KBM-7 (cell line): Measurements from ENCODE around the gene MDM1.
A peak's percentile ranks its signal among the peaks of the same experiment; 100 is the strongest.

ENCODE experiments used
- DNase-seq: peaks from one replicate; pipeline ENCODE4 v3.0.0-alpha.2; 2015
- in situ Hi-C: fragments of 300-500 bp; cut with MboI; formaldehyde crosslinking; loops from 2 replicates; pipeline ENCODE4 v1.14.3; 2020; ENCODE audit warnings: low sequenced_read_pairs, low pct_unique_long_range_greater_than_20kb, mixed read lengths

The MDM1 gene

GRCh38 chr12:68331500-68331868, 678 bp downstream of the MDM1 start:
- in situ Hi-C loops, result no loop called here
- DNase-seq, result no peak

DNA sequence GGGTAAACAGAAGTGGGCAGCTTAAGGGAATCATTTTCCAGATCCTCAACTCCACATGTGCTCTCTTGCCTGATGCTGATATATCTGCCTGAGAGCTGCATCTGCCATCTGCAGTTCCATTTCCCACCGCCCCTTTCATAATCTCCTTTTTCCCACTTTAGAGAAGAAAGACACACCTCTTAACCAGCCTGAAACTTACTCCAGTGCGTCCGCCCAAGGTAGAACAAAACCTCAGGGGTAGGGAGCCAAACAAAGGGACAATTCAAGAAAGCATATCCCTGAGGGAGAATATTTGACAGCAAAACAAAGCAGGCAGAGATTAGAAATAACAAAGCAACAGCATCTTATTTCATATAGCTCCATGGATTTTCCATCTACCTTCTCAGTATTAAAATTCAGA, 4.3 kb downstream of the MDM1 start:
- DNase-seq, result no peak
- in situ Hi-C loops, result no loop called here

- DNase-seq, result no peak
- in situ Hi-C loops, result no loop called here
Measured at GRCh38 chr12:68326716-68327115, 5.4 kb downstream of the MDM1 start.

DNA sequence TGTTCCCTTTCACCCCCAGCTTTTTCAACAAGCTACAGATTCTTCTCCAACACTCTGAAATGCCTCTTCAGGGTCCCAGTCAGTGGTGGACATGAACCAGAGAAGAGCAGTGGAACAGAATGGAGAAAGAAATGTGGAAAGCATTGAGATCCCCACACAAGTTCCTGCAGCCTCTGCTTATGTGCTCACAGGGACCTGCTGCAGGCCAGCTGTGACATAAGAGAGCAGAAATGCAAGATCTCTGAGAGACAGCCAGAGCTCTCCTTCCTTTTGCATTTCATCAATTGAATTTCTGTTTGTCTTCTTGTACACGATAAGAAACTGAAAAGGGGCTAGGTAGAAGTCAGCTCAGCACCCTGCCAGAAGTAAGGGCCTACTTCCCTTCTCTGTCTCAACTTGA, 6.2 kb downstream of the MDM1 start:
- no peak for DNase-seq
- in situ Hi-C loops, result no loop called here

DNA sequence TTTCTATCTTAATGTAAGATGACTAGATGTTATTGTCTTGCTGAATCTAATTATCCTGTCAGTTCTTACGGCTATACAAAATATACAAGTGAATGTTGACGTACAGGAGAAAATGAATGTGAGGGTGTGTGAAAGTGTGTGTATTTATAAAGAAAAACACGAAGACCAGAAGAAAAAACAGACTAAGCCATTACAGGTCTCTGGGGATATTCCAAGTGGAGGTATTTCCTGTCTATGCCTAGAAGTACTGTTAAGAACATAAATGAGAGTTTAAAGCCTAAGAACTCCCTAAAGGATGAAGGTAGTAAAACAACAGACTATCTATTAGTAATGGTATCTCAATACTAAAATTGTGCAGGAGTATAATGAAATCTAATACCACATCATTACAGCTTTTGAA, 7.6 kb downstream of the MDM1 start:
- no peak for DNase-seq
- in situ Hi-C loops, result no loop called here

DNA sequence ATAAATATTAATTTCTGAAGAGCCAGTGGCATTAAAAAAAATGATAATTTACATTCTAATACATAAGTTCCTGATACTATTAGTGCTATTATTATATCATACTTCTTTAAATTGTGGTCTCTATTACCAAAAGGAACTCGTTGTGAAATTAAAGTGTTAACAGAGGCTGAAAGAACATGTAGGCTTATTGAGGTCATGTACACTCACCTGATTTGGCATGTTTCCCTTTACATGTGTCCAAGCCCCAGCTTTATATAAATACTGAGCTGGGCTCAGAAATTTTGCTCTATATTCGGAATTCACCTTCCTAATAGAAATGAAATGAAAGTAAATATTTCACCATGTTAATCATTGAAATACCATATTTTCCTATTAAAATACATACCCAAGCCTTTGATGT, 11.0 kb downstream of the MDM1 start:
- in situ Hi-C loops, result no loop called here
- no peak for DNase-seq

GRCh38 chr12:68319988-68320623, 12.1 kb downstream of the MDM1 start:
- in situ Hi-C loops, result no loop called here
- DNase-seq, result no peak

- in situ Hi-C loops, result no loop called here
- DNase-seq, result peak; percentile 47
Measured at GRCh38 chr12:68317047-68317667, 15.0 kb downstream of the MDM1 start.

GRCh38 chr12:68310370-68310769, 21.8 kb downstream of the MDM1 start:
- DNase-seq, result no peak
- in situ Hi-C loops, result no loop called here

DNA sequence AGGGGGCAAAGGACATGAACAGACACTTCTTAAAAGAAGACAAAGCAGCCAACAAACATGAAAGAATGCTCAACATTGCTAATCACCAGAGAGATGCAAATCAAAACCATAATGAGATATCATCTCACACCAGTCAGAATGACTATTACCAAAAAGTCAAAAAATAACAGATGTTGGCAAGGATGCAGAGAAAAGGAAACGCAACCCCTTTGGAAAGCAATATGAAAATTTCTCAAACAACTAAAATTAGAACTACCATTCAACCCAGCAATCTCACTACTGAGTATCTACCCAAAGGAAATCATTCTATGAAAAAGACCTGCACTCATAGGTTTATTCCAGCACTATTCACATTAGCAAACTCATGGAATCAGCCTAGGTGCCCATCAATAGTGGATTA, 25.6 kb downstream of the MDM1 start:
- DNase-seq, result no peak
- in situ Hi-C loops, result no loop called here

- in situ Hi-C loops, result no loop called here
- no peak for DNase-seq
Measured at GRCh38 chr12:68305278-68305677, 26.9 kb downstream of the MDM1 start.

DNA sequence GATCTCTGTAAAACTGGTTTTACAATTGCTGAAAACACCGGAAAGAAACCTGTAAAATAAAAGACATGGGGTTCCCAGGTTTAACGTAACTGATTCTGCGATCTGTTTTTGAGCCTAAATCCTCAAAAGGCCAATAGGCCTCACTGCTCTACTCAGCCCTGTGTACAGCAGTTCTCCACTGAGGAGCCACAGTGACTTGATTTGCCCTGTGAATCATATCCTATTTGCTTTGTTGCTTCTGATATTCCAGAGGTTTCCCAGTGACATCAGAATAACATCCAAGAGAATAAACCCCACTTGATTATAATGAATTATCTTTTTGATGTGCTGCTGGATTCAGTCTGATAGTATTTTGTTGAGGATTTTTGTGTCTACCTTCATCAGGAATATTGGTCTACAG, 27.5 kb downstream of the MDM1 start:
- in situ Hi-C loops, result no loop called here

DNA sequence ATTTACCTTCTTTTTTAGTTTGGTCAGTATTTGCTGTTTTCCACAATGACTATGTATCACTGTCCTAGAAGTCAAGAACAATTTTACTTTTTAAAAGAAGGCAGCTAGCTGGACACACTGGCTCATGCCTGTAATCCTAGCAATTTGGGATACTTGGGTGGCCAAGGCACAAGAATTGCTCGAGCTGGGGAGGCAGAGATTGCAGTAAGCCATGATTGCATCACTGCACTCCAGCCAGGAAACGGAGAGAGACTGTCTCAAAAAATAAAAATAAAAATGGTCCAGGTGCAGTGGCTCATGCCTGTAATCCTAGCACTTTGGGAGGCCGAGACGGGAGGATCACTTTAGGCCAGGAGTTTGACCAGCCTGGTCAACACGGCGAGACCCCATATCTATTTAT, 28.3 kb downstream of the MDM1 start:
- DNase-seq, result no peak
- in situ Hi-C loops, result no loop called here

More for the DNA sequence above, 27.5 kb downstream of the MDM1 start:
- DNase-seq, result no peak

DNA sequence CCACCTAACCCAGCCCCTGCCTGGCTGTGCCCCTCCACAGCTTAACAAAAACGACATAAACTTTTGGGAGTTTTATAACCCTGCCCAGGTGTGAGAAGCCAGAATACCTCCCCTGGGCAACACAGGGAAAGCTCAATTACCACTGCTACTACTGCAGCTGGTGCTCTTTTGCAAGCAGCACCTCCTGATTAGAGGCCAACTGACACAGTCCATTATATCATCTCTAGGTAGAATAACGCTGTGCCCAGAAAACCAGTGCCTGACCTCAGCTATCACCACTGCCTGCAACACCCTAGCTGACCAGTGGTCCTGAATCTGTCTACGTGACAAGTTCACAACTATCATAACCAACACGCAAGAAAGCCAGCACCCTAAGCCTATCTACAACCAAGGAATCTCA, 34.2 kb downstream of the MDM1 start:
- in situ Hi-C loops, result no loop called here
- no peak for DNase-seq

- no peak for DNase-seq
- in situ Hi-C loops, result no loop called here
Measured at GRCh38 chr12:68294251-68294650, 37.9 kb downstream of the MDM1 start.

- no peak for DNase-seq
- in situ Hi-C loops, result no loop called here
Measured at GRCh38 chr12:68293347-68293746, 38.8 kb downstream of the MDM1 start.

DNA sequence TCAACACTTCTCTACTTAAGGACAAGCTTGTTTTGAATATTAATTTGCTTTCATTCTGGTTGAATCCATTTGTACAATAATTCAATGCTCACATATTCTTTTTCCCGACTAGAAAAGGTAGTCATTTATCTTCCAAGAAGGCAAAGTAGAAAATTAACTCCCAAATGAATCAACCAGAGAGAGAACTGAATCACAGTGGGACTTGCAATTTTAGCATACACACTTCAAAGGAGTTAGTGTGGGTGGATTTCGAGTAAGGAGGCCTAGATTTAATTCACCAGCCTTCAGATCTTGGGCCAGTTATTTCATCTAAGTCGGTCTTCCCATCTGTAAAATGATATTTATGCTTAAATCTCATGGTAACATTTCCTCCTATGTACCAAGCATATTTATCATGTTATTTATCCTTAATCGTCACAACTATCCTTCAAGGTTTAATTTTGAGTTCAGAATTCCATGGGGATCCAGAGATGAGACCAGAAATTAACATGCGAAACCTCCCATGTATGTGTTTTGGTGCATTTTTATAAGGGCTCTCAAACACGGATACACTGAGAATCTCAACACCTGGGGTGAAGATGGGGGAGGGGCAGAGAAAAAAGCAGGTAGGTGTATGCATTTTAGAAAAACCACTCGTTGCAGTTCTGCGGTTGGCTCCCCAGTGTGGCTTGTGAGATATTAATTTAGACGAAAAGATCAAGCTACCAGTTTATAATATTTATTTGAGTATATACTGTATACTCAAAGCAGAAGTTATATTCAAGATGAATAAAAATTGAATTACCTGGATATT, 39.8 kb downstream of the MDM1 start:
- in situ Hi-C loops, result no loop called here
- DNase-seq, result no peak

- DNase-seq, result no peak
- in situ Hi-C loops, result no loop called here
Measured at GRCh38 chr12:68291396-68292036, 40.6 kb downstream of the MDM1 start.

DNA sequence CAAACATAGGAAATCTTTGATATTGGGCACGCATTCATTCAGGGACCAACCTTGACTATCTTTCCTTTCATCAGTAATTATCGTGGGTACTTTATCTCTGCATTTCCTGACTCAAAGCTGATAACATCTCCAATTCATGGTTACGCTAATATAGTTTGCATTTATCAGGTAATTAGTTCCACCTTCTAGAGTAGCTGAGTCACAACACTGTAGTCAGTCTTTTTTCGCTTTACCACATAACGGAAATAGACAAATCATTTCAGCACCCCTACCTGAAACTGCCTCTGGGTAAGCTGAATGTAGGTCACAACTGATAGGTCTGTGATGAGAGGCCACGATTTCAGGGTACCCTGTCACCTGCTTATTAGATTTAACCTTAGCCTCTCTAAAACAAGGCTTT, 42.0 kb downstream of the MDM1 start:
- in situ Hi-C loops, result no loop called here
- no peak for DNase-seq

DNA sequence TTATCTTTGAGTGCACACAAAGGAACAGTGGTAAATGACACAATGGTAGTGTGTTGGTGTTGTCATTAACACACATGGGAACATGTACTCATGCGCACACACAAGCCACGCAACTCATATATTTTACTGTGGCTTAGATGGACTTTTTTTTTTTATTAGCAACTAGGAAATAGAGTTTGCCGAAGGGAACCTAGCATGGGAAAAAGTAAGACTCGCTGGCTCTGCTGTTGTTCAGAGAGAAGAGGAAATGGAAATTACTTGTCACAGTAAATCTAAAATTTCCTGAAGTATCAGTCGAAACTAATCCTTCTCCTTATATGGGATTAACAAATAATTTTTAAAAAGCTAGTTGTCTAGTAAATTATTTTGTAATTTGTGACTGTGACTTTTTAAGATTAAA, 45.1 kb downstream of the MDM1 start:
- in situ Hi-C loops, result no loop called here
- no peak for DNase-seq
